Stimulated activated CD8-positive, alpha-beta memory T cell treated with anti-CD3 and anti-CD28 coated beads, Interleukin-7, amount 100 ng/mL, for 48 hours (primary cell): ENCODE measurements around the gene RFNG.

Experiments
- DNase-seq, 2 donors: peaks; one replicate each; pipeline ENCODE4 v3.0.0-alpha.2; 2020; ENCODE audit warnings: low read depth in 1 of 2; ENCODE audit errors: extremely low read depth in 1 of 2

The RFNG gene

DNA sequence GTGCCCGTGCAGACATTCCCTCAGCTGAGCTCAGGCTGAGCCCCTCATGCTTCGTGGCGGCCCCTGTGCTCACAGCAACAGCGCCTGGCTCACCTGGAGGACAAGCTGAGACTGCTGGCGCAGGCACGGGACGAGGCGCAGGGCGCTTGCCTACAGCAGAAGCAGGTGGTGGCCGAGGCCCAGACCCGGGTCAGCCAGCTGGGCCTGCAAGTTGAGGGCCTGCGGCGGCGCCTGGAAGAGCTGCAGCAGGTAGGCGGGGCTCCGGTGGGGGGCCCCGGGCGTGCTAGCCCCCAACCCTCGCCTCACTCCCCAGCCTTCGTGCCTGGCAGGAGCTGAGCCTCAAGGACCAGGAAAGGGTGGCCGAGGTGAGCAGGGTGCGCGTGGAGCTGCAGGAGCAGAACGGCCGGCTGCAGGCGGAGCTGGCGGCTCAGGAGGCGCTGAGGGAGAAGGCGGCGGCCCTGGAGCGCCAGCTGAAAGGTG, 21.6 kb downstream of the RFNG start:
- no peak for DNase-seq

- DNase-seq, result no peak
Observed at GRCh38 chr17:82029391-82029790, 22.2 kb downstream of the RFNG start.

DNA sequence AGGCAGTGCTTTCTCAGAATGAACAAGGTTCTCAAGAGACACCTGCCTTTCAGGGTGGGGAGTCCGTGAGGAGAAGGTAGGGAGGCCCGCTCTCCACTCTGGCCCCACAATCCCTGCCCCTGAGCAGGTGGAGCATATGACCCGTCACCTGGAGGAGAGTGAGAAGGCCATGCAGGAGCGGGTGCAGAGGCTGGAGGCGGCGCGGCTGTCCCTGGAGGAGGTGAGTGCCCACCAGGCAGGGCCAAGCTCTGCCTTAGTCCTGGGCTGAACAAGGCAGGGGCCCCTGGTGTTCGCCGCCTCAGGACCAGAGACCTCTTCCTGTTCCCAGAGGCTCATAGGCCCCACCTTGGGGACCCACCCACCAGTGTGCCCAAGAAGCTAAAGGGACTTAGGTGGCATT, 22.6 kb downstream of the RFNG start:
- no peak for DNase-seq

DNA sequence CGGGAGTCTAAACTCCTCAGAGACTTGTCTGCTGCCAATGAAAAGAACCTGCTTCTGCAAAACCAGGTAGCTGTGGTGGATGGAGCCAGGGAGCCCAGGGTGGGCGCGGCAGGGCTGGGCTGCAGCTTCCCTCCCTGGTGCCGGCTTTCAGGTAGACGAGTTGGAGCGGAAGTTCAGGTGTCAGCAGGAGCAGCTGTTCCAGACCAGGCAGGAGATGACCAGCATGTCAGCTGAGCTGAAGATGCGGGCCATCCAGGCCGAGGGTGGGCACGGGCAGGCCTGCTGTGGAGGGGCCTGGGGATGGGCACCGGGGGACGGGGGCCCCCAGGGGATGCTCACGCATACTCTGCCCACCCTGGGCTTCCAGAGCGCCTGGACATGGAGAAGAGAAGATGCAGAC, 23.4 kb downstream of the RFNG start:
- no peak for DNase-seq

GRCh38 chr17:82025401-82026107, 26.1 kb downstream of the RFNG start:
- DNase-seq, result no peak

GRCh38 chr17:82024859-82025258, 26.8 kb downstream of the RFNG start:
- DNase-seq, result no peak

- no peak for DNase-seq
Observed at GRCh38 chr17:82023447-82024241, 28.0 kb downstream of the RFNG start.

- peak; percentile 99 to 100 for DNase-seq
Observed at GRCh38 chr17:82022981-82023446, 28.6 kb downstream of the RFNG start, which contains the start of gene LRRC45. LRRC45 (plus strand) TSS chr17:82023305; CDS start chr17:82023644, 339 bp downstream.

DNA sequence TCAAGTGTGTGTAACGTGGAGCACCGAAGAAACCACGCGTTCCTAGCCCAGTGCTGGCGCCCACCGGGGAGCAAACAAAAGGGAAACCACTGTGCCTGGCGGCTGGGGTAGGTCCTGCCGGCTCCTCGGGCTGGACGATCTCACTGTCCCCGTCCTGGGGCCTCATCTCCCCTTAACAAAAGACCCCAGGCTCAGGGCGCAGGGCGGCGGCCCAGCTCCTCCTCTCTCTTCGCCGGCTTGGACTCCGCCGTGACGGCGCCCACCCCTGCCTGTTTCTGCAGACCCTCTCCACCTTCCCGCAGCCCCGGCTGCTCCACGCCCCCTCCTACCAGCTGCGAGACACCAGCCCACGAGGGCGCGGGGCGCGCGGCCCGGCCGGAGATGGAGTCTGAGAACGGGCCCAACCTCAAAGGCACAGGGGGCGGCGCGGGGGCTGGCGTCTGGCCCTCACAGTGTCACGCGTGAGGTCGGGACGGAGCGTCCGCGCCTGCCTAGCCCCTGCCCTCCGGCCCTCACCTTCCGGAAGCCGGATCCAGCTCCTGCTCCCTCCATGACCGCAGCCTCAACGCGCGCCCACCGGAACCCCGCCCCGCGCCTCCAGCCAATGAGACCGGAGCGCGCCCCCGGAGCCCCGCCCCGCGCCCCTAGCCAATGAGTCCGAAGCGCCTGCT, 29.2 kb downstream of the RFNG start, which contains the start of gene CENPX:
Gene CENPX, minus strand, starts transcription at position 569 of the 671 bp plus-strand sequence. Its CDS starts 17 bp downstream, at position 552.
- DNase-seq, result no peak

DNA sequence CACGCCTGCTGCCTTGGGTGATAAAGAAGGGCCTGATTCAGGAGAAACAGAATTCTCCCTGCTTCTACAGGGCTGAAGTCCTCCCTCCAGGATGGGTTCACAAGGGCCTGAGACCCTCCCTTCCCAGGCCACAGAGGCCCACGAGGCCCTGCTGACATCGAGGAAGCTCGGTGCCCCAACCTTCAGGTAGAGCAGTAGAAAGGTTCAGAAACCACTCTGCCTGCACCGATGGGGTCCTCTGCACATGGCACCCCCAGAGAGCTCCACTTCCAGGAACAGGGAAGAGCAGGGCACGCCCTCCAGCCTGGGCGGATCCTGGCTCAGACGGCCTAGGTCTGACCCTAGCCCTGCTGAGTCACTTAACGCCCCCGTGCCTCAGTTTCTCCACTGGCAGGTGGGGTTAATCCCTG, 29.7 kb downstream of the RFNG start:
- DNase-seq, result no peak

DNA sequence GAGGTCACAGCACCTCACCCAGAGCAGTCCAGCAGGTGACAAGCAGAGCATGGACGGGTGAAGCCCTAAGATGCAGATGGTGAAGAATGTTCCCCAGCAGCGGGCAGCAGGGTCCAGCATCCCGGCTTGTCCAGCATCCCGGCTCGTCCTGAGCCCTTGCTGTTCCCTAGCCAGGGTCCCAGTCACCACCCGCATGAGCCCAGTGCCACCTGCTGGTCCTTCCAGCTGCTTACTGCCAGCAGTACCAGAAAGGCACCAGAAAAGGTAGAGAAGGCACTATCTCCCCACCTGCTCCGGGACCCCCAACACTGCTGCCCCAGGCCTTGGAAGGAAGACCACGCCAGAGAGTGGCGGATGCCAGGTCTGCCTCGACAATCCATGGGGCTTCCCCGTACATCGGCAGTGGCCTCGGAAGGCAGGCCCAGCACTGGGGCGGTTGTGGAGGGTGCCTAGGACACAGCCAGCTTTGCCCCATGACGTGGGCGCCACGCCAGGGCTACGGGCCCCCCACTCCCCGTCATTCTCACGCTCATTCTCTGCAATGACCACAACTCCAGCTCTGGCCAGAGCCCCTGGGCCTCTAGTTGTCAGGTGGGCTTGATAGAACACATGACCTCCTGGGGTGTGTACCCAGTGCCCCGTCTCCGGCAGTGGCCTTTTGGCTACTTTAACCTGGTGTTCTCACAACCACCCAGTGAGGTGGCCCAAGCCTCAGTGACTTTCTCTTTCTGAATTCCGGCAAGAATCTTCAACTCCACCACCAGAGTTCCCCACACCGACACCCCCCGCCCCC, 30.3 kb downstream of the RFNG start:
- DNase-seq, result peak in 1 of 2 donors; percentile 47

- no peak for DNase-seq
Observed at GRCh38 chr17:82020572-82021106, 31.0 kb downstream of the RFNG start.

GRCh38 chr17:82019690-82020571, 31.7 kb downstream of the RFNG start:
- peak in 1 of 2 donors; percentile 55 for DNase-seq

GRCh38 chr17:82018989-82019689, 32.5 kb downstream of the RFNG start:
- no peak for DNase-seq

- DNase-seq, result no peak
Observed at GRCh38 chr17:82018152-82018988, 33.2 kb downstream of the RFNG start.

DNA sequence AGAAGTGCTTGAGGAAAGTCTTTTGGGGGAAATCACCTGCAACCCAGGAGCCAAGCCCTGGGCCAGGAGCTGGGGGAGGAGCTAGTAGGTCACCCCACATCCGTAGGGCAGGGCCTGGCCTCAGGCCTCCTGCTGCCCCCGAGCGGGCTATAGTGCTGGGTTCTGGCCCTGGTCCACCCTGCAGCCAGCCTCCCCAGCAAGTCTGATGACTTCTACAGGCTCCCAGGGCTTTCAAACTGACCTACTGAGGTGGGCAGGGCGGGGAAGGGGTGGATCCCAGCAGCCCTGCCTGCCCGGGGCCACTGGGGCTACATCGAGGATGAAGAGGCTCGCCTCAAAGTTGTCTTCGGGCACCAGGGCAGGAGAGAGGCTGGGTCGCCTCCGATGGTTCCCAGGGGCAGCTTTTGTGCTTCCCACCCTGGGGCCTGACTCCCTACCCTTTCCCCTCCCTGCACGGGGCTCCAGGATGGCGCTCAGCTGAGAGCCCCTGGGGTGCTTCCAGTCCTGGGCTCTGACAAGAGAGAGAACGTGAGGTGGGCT, 33.9 kb downstream of the RFNG start:
- no peak for DNase-seq

GRCh38 chr17:82016875-82017459, 34.6 kb downstream of the RFNG start:
- DNase-seq, result no peak
